ENCODE data around the gene COP1. TPM values are rescaled to one million over a fixed set of nuclear protein-coding genes. Genes with fewer than 3 reads are reported as not detected.

The COP1 gene
- total RNA-seq, 4 donors from 2014 or later = 46.2 to 76.3 (median 50.5) TPM

- H3K4me3 ChIP-seq (ENCODE audit: low read depth, poor library complexity, severe bottlenecking) = no peak overlapping the region
- TF ChIP-seq CTCF (IDR thresholded peaks at IDR 0.05) (no peak), POLR2A (IDR thresholded peaks at IDR 0.05) (no peak)
- intact Hi-C loops (cut with DNase I; ENCODE audit: low total_unique reads) = no loop called here
- WGBS, 2 donors = 70 to 81% methylated on average over 2 of the region's 2 CpGs
- no peak for DNase-seq (ENCODE audit: low spot score in 2 of 2)
Measured at GRCh38 chr1:175918364-175918801, 288.7 kb downstream of the COP1 start.

- H3K4me3 ChIP-seq (ENCODE audit: low read depth, poor library complexity, severe bottlenecking) = no peak overlapping the region
- WGBS, 2 donors = 80 to 91% methylated on average over 2 of the region's 2 CpGs
- intact Hi-C loops (cut with DNase I; ENCODE audit: low total_unique reads) = no loop called here
- no peak for DNase-seq (ENCODE audit: low spot score in 2 of 2)
- no peak for TF ChIP-seq CTCF (IDR thresholded peaks at IDR 0.05)
Measured at GRCh38 chr1:175914115-175914514, 293.0 kb downstream of the COP1 start.

GRCh38 chr1:175911138-175911537, 295.9 kb downstream of the COP1 start:
- no peak for DNase-seq (ENCODE audit: low spot score in 2 of 2)
- TF ChIP-seq POLR2A (IDR thresholded peaks at IDR 0.05) (no peak), CTCF (IDR thresholded peaks at IDR 0.05) (no peak)
- WGBS, 2 donors = 100% methylated on average over 1 of the region's 1 CpG
- intact Hi-C loops (cut with DNase I; ENCODE audit: low total_unique reads) = no loop called here
- H3K4me3 ChIP-seq (ENCODE audit: low read depth, poor library complexity, severe bottlenecking) = no peak overlapping the region

- DNase-seq (ENCODE audit: low spot score in 2 of 2) = no peak
- no peak for TF ChIP-seq CTCF (IDR thresholded peaks at IDR 0.05)
- no peak for TF ChIP-seq POLR2A (IDR thresholded peaks at IDR 0.05)
- intact Hi-C loops (cut with DNase I; ENCODE audit: low total_unique reads) = no loop called here
- 76 to 82% methylated on average over 3 of the region's 3 CpGs for WGBS, 2 donors
- H3K4me3 ChIP-seq (ENCODE audit: low read depth, poor library complexity, severe bottlenecking) = no peak overlapping the region
Measured at GRCh38 chr1:175906370-175906769, 300.7 kb downstream of the COP1 start.

- intact Hi-C loops (cut with DNase I; ENCODE audit: low total_unique reads) = no loop called here
- DNase-seq (ENCODE audit: low spot score in 2 of 2) = no peak
- 74 to 77% methylated on average over 3 of the region's 3 CpGs for WGBS, 2 donors
- no peak for TF ChIP-seq CTCF (IDR thresholded peaks at IDR 0.05)
- no peak for TF ChIP-seq POLR2A (IDR thresholded peaks at IDR 0.05)
- H3K4me3 ChIP-seq (ENCODE audit: low read depth, poor library complexity, severe bottlenecking) = no peak overlapping the region
Measured at GRCh38 chr1:175904808-175905207, 302.3 kb downstream of the COP1 start.

- no peak overlapping the region for H3K4me3 ChIP-seq (ENCODE audit: low read depth, poor library complexity, severe bottlenecking)
- TF ChIP-seq POLR2A (IDR thresholded peaks at IDR 0.05) (no peak), CTCF (IDR thresholded peaks at IDR 0.05) (no peak)
- intact Hi-C loops (cut with DNase I; ENCODE audit: low total_unique reads) = no loop called here
- no peak for DNase-seq (ENCODE audit: low spot score in 2 of 2)
- 93 to 96% methylated on average over 7 to 8 of the region's 8 CpGs for WGBS, 2 donors
Measured at GRCh38 chr1:175902281-175902680, 304.8 kb downstream of the COP1 start.
